K562 (cell line): ENCODE measurements around the gene GRK4. TPM values are rescaled to one million over a fixed set of nuclear protein-coding genes. Genes with fewer than 3 reads are reported as not detected.

Source experiments
- CHD1 ChIP-seq: fragments of 200-600 bp; sonication (generic); IDR thresholded peaks from one replicate; pipeline ENCODE4 v1.6.1; 2012; ENCODE audit warnings: mild to moderate bottlenecking, moderate library complexity, low read length, inconsistent platforms
- COPS2 ChIP-seq: fragments of 450-650 bp; conservative IDR thresholded peaks from 2 replicates; pipeline ENCODE4 v1.6.1; 2016; ENCODE audit warnings: mild to moderate bottlenecking, moderate library complexity
- CSDE1 ChIP-seq, 2 experiments: fragments of 450-650 bp; IDR thresholded peaks; 2 replicates each; pipeline ENCODE4 v1.6.1; 2016; ENCODE audit warnings: mild to moderate bottlenecking in 1 of 2
- CTCF ChIP-seq, 3 experiments: IDR thresholded peaks in 2 of 3; conservative IDR thresholded peaks in 1 of 3; 2 replicates each; pipeline ENCODE4 v1.5.1; 2011 to 2012; ENCODE audit warnings: low read length in 3 of 3, mild to moderate bottlenecking in 3 of 3, control low read depth in 2 of 3, improper control_type of control experiment in 1 of 3, inconsistent platforms in 1 of 3, low read depth in 1 of 3, mixed read lengths in 1 of 3, moderate library complexity in 1 of 3; ENCODE audit not compliant: insufficient read depth in 2 of 3
- FOXM1 ChIP-seq, 2 experiments: fragments of 450-650 bp in 1 of 2; sonication (generic) in 1 of 2; formaldehyde crosslinking in 1 of 2; IDR thresholded peaks; 2 replicates each; pipeline versions ENCODE4 v1.6.1 to v1.9.0; 2017 to 2022; ENCODE audit warnings: low read depth in 2 of 2, mild to moderate bottlenecking in 2 of 2, missing genetic modification reagents in 1 of 2, moderate library complexity in 1 of 2
- FUS ChIP-seq: fragments of 200-400 bp; formaldehyde crosslinking; optimal IDR thresholded peaks from 2 replicates; pipeline ENCODE3; 2017; ENCODE audit warnings: low read depth, low read length
- IFI16 ChIP-seq: fragments of 250-450 bp; sonication (Bioruptor Pico); IDR thresholded peaks from 2 replicates; pipeline ENCODE4 v2.1.2; 2022; ENCODE audit warnings: mild to moderate bottlenecking, inconsistent platforms
- IRF2 ChIP-seq: sonication (generic); formaldehyde crosslinking; IDR thresholded peaks from 2 replicates; pipeline ENCODE4 v1.8.1; 2022; ENCODE audit warnings: mild to moderate bottlenecking, missing genetic modification reagents
- MAFG ChIP-seq: fragments of 450-650 bp; conservative IDR thresholded peaks from 2 replicates; pipeline ENCODE4 v1.6.1; 2016; ENCODE audit warnings: missing genetic modification characterization, missing compliant biosample characterization
- MLX ChIP-seq, 2 experiments: fragments of 450-650 bp in 1 of 2; sonication (generic) in 1 of 2; formaldehyde crosslinking; conservative IDR thresholded peaks; 2 replicates each; pipeline versions ENCODE4 v1.4.0 to v1.8.1; 2020 to 2022; ENCODE audit warnings: mild to moderate bottlenecking in 1 of 2, missing genetic modification reagents in 1 of 2
- NKRF ChIP-seq: fragments of 450-650 bp; IDR thresholded peaks from 2 replicates; pipeline ENCODE4 v1.6.1; 2016; ENCODE audit warnings: borderline replicate concordance
- TRIM28 ChIP-seq: fragments of 450-650 bp; IDR thresholded peaks from 2 replicates; pipeline ENCODE4 v1.6.1; 2017
- ZBTB8A ChIP-seq: fragments of 450-650 bp; IDR thresholded peaks from 2 replicates; pipeline ENCODE4 v1.6.1; 2018; ENCODE audit warnings: mild to moderate bottlenecking, moderate library complexity; ENCODE audit not compliant: partially characterized antibody
- ZFP1 ChIP-seq: fragments of 450-650 bp; formaldehyde crosslinking; IDR thresholded peaks from 2 replicates; pipeline ENCODE4 v1.4.0; 2020; ENCODE audit warnings: mild to moderate bottlenecking, mixed read lengths
- ZFX ChIP-seq: sonication (generic); formaldehyde crosslinking; IDR thresholded peaks from 2 replicates; pipeline ENCODE4 v1.8.0; 2022; ENCODE audit warnings: mild to moderate bottlenecking, missing genetic modification reagents, moderate library complexity
- ZKSCAN3 ChIP-seq: fragments of 250-450 bp; sonication (Bioruptor Pico); IDR thresholded peaks from 2 replicates; pipeline ENCODE4 v1.4.0; 2020
- ZNF224 ChIP-seq: sonication (generic); formaldehyde crosslinking; IDR thresholded peaks from 2 replicates; pipeline ENCODE4 v1.8.0; 2022; ENCODE audit warnings: mild to moderate bottlenecking, missing genetic modification reagents
- ZNF436 ChIP-seq: fragments of 250-450, 450-650 bp; sonication (Bioruptor Pico); formaldehyde crosslinking; IDR thresholded peaks from 2 replicates; pipeline ENCODE4 v1.7.0; 2020; ENCODE audit warnings: mild to moderate bottlenecking
- ZNF57 ChIP-seq: fragments of 450-650 bp; formaldehyde crosslinking; IDR thresholded peaks from 2 replicates; pipeline ENCODE4 v1.4.0; 2020; ENCODE audit warnings: mild to moderate bottlenecking, moderate library complexity
- ZNF764 ChIP-seq: fragments of 250-450 bp; sonication (Bioruptor Pico); IDR thresholded peaks from 2 replicates; pipeline ENCODE4 v1.4.0; 2020; ENCODE audit warnings: low read depth, mild to moderate bottlenecking, moderate library complexity
- polyA plus RNA-seq, 8 experiments: library from polyadenylated mRNA; depleted of rRNA in 4 of 8; stranded (reverse) in 5 of 8; unstranded in 3 of 8; fragments of >200 nt; fragmentation: Nextera tagmentation in 2 of 8; fragmentation: Illumina TruSeq in 1 of 8; extraction: Ambion mirVana in 2 of 8; extraction: Trizol in 1 of 8; gene quantifications; 2 replicates each; pipeline versions ENCODE4 v1.2.1 to v1.2.3, GENCODE V29; 2011 to 2014; ENCODE audit warnings: inconsistent platforms in 1 of 8, missing spikeins in 1 of 8
- total RNA-seq, 7 experiments: library from RNA; depleted of rRNA in 6 of 7; stranded (reverse); fragments of >200 nt in 6 of 7; fragmentation: Illumina TruSeq in 2 of 7; extraction: Trizol in 2 of 7; gene quantifications; 2 replicates each; pipeline versions ENCODE4 v1.2.1 to v1.2.3, GENCODE V29; 2011 to 2021; ENCODE audit warnings: low replicate concordance in 1 of 7
- TF ChIP-seq, protein P1 (sequence below): sonication (generic); formaldehyde crosslinking; IDR thresholded peaks from 2 replicates; pipeline ENCODE4 v1.8.0; 2022; ENCODE audit warnings: mild to moderate bottlenecking, missing genetic modification reagents
- TF ChIP-seq, protein P2 (sequence below): fragments of 250-450 bp; sonication (Bioruptor Pico); IDR thresholded peaks from 2 replicates; pipeline ENCODE4 v1.4.0; 2020; ENCODE audit warnings: mild to moderate bottlenecking

GRK4 gene
- total and polyA plus RNA-seq, 9 of the 15 experiments (the other 6 are each of a cell fraction or from before 2014, with no cell fraction given), result 1.1 to 4.8 (median 2.6) TPM

DNA sequence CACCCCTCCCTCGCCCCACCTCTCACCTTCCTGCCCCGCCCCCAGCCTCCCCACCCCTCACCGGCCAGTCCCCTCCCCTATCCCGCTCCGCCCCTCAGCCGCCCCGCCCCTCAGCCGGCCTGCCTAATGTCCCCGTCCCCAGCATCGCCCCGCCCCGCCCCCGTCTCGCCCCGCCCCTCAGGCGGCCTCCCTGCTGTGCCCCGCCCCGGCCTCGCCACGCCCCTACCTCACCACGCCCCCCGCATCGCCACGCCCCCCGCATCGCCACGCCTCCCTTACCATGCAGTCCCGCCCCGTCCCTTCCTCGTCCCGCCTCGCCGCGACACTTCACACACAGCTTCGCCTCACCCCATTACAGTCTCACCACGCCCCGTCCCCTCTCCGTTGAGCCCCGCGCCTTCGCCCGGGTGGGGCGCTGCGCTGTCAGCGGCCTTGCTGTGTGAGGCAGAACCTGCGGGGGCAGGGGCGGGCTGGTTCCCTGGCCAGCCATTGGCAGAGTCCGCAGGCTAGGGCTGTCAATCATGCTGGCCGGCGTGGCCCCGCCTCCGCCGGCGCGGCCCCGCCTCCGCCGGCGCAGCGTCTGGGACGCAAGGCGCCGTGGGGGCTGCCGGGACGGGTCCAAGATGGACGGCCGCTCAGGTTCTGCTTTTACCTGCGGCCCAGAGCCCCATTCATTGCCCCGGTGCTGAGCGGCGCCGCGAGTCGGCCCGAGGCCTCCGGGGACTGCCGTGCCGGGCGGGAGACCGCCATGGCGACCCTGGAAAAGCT is 110.9 kb downstream of the GRK4 start, which contains the start of the genes HTT and HTT-AS (continued):
- TF ChIP-seq ZBTB8A (no peak), ZNF57 (no peak), NKRF (peak; percentile 47; the same call in 1 of the 2 replicates), CHD1 (no peak), TRIM28 (no peak), ZNF436 (no peak), ZNF764 (no peak), IRF2 (CRISPR knock-in tag) (no peak), CSDE1 (IDR thresholded peaks at IDR 0.05) (no peak), COPS2 (no peak), ZKSCAN3 (CRISPR knock-in tag) (no peak), MLX (CRISPR knock-in tag; conservative IDR thresholded peaks at IDR 0.05) (no peak), FOXM1 (IDR thresholded peaks at IDR 0.05; ENCODE audit: low read depth) (no peak), FOXM1 (CRISPR knock-in tag; IDR thresholded peaks at IDR 0.05; ENCODE audit: low read depth) (no peak), FUS (no peak), ZFX (CRISPR knock-in tag) (peak; percentile 75), IFI16 (CRISPR knock-in tag) (no peak), MAFG (tag) (no peak), ZFP1 (no peak), CTCF (IDR thresholded peaks at IDR 0.05 in 2 of 3, conservative IDR thresholded peaks at IDR 0.05 in 1 of 3; ENCODE audit: insufficient read depth in 2 of 3, low read depth in 1 of 3, low read length in 3 of 3) (peak in 2 of 3 experiments; percentile 25 to 36; a peak in 2 of 6 replicates), ZNF224 (no peak)
- TF ChIP-seq, protein P1, sequence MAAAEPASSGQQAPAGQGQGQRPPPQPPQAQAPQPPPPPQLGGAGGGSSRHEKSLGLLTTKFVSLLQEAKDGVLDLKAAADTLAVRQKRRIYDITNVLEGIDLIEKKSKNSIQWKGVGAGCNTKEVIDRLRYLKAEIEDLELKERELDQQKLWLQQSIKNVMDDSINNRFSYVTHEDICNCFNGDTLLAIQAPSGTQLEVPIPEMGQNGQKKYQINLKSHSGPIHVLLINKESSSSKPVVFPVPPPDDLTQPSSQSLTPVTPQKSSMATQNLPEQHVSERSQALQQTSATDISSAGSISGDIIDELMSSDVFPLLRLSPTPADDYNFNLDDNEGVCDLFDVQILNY (CRISPR knock-in tag), result no peak; the same call in 1 of the 2 replicates
- TF ChIP-seq, protein P2, sequence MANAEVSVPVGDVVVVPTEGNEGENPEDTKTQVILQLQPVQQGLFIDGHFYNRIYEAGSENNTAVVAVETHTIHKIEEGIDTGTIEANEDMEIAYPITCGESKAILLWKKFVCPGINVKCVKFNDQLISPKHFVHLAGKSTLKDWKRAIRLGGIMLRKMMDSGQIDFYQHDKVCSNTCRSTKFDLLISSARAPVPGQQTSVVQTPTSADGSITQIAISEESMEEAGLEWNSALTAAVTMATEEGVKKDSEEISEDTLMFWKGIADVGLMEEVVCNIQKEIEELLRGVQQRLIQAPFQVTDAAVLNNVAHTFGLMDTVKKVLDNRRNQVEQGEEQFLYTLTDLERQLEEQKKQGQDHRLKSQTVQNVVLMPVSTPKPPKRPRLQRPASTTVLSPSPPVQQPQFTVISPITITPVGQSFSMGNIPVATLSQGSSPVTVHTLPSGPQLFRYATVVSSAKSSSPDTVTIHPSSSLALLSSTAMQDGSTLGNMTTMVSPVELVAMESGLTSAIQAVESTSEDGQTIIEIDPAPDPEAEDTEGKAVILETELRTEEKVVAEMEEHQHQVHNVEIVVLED, result peak; percentile 98
